Mammary epithelial cell (primary cell): ENCODE results near the gene FARP1.

Experiments used
- EZH2 ChIP-seq: IDR thresholded peaks from 2 replicates; pipeline ENCODE4 v1.6.1; 2012; ENCODE audit warnings: low read length, inconsistent platforms, borderline replicate concordance
- TF ChIP-seq, protein P1 (sequence below), 2 donors: IDR thresholded peaks in 1 of 2; conservative IDR thresholded peaks in 1 of 2; 2 replicates each; pipeline ENCODE4 v1.5.1; 2011 to 2012; ENCODE audit warnings: inconsistent platforms in 2 of 2, low read length in 2 of 2, mild to moderate bottlenecking in 2 of 2, control low read depth in 1 of 2, low read depth in 1 of 2; ENCODE audit not compliant: insufficient read depth in 1 of 2; ENCODE audit errors: extremely low read depth in 1 of 2

GRCh38 chr13:98309569-98310335 lies 166.9 kb downstream of the FARP1 start:
- TF ChIP-seq, protein P1, sequence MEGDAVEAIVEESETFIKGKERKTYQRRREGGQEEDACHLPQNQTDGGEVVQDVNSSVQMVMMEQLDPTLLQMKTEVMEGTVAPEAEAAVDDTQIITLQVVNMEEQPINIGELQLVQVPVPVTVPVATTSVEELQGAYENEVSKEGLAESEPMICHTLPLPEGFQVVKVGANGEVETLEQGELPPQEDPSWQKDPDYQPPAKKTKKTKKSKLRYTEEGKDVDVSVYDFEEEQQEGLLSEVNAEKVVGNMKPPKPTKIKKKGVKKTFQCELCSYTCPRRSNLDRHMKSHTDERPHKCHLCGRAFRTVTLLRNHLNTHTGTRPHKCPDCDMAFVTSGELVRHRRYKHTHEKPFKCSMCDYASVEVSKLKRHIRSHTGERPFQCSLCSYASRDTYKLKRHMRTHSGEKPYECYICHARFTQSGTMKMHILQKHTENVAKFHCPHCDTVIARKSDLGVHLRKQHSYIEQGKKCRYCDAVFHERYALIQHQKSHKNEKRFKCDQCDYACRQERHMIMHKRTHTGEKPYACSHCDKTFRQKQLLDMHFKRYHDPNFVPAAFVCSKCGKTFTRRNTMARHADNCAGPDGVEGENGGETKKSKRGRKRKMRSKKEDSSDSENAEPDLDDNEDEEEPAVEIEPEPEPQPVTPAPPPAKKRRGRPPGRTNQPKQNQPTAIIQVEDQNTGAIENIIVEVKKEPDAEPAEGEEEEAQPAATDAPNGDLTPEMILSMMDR (conservative IDR thresholded peaks at IDR 0.05 in 1 of 2, IDR thresholded peaks at IDR 0.05 in 1 of 2; ENCODE audit: extremely low read depth in 1 of 2, insufficient read depth in 1 of 2, low read depth in 1 of 2, low read length in 2 of 2): no peak
- no peak for TF ChIP-seq EZH2
